Rectal smooth muscle tissue (tissue), 1 donor: ENCODE data around the gene FNDC3A.

ENCODE experiments used
- H3K27ac ChIP-seq: one replicate; pipeline ENCODE4 v1.7.0; 2013; ENCODE audit warnings: low read depth, low read length, inconsistent platforms
- H3K27me3 ChIP-seq: one replicate; pipeline ENCODE4 v1.7.0; 2013; ENCODE audit warnings: low read length; ENCODE audit not compliant: control insufficient read depth, insufficient read depth
- H3K36me3 ChIP-seq: one replicate; pipeline ENCODE4 v1.7.0; 2013; ENCODE audit warnings: low read length; ENCODE audit not compliant: control insufficient read depth, insufficient read depth
- H3K4me1 ChIP-seq: one replicate; pipeline ENCODE4 v1.7.0; 2013; ENCODE audit warnings: low read length; ENCODE audit not compliant: control insufficient read depth, insufficient read depth
- H3K4me3 ChIP-seq: one replicate; pipeline ENCODE4 v1.7.0; 2013; ENCODE audit warnings: low read length
- H3K9ac ChIP-seq: one replicate; pipeline ENCODE4 v1.7.0; 2013; ENCODE audit warnings: low read length

Gene FNDC3A

DNA sequence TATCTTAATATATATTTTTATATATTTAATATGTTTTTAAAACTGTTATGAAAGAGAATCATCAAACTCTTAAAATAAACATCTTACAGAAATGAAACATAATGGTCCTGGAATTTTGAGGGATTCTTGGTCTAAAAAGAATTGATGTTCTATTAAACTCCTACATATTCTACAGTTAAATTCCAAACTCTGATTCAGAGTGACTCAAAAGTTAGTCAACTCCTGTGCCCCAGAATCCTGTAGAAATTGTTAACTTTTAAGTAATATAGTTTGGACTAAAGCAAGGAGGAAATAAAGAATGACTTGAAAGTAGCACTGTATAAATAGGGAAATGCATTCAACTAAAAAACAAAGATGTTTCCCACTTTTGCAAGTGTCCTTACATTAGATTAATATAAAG is 47.7 kb downstream of the FNDC3A start:
- H3K9ac ChIP-seq, result no peak overlapping the region
- H3K4me3 ChIP-seq, result no peak overlapping the region
- no peaks in the 10 kb centered on the region for H3K27me3 ChIP-seq
- no peaks in the 10 kb centered on the region for H3K4me1 ChIP-seq
- no peak overlapping the region for H3K27ac ChIP-seq
- no peaks in the 10 kb centered on the region for H3K36me3 ChIP-seq

DNA sequence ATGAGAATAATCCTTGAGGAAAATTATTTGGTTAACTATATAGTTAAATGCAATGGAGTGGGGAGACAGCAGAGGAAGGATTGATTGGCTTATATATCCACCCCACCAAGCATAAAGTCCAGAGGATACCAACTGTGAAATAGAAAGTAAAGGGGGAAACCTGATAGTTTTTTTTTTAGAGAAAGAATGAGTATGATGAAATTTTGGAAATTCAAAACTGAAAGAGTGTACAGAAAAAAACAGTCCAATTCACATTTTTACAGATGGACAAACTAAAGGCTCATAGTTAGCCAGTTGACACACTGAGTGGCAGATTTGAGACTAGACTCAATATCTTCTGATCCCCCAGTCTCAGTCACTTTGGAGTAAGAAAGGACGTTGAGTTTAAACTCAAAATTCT is 51.1 kb downstream of the FNDC3A start:
- Histone ChIP-seq H3K4me1 (no peaks in the 10 kb centered on the region), H3K4me3 (no peak overlapping the region), H3K27ac (no peak overlapping the region), H3K36me3 (no peaks in the 10 kb centered on the region), H3K9ac (no peak overlapping the region), H3K27me3 (no peaks in the 10 kb centered on the region)

DNA sequence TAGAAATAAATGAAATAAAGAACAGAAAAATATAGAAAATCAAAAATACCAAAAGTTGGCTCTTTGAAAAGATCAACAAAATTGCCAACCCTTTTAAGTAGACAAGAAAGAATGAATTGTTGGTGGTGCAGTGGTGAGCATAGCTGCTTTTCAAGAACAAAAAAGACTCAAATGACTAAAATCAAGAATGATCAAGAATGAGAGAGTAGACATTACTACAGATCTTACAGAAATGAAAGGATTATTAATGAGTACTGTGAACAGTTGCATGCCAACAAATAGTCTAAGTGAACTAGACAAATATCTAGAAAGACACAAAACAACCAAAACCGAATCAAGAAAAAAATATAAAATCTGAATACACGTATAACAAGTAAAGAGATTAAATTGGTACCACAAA is 53.9 kb downstream of the FNDC3A start:
- Histone ChIP-seq H3K27ac (no peak overlapping the region), H3K9ac (no peak overlapping the region), H3K36me3 (no peaks in the 10 kb centered on the region), H3K27me3 (no peaks in the 10 kb centered on the region), H3K4me3 (no peak overlapping the region), H3K4me1 (no peaks in the 10 kb centered on the region)

DNA sequence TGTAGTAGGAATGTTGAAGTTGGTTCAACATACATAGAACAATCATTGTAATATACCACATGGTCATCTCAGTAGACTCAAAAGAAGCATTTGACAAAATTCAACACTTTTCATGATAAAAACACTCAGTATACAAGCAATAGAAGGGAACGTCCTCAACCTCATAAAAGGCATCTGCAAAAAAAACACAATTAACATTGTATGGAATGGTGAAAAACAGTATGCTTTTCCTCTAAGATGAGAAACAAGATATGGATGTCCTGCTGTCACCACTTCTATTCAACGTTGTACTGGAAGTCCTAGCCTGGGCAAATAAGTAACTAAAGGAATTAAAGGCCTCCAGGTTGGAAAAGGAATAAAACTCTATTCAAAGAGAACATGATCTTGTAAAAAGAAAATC is 54.5 kb downstream of the FNDC3A start:
- H3K36me3 ChIP-seq, result no peaks in the 10 kb centered on the region
- H3K4me1 ChIP-seq, result no peaks in the 10 kb centered on the region
- no peak overlapping the region for H3K27ac ChIP-seq
- no peak overlapping the region for H3K4me3 ChIP-seq
- no peak overlapping the region for H3K9ac ChIP-seq
- no peaks in the 10 kb centered on the region for H3K27me3 ChIP-seq

DNA sequence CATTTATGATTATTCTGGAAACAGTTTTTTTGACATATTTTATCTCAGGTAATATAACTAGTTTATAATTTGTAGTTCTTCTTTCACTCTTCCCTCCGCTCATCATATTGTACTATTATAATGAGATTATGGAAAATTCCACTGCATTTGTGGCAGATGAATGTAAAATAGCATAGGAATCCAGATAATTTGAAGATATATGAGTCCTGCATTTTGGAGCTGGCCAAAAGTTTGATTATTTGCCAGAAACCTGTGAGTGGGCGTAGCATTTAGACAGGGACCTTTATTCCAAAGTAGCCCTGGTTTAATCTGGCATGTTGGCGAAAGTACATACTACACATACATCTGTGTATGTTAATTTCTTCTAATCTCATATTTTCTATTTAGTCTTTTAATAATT is 65.2 kb downstream of the FNDC3A start:
- H3K4me1 ChIP-seq, result no peaks in the 10 kb centered on the region
- H3K27me3 ChIP-seq, result no peaks in the 10 kb centered on the region
- no peak overlapping the region for H3K9ac ChIP-seq
- no peak overlapping the region for H3K27ac ChIP-seq
- H3K36me3 ChIP-seq, result no peaks in the 10 kb centered on the region
- H3K4me3 ChIP-seq, result no peak overlapping the region

DNA sequence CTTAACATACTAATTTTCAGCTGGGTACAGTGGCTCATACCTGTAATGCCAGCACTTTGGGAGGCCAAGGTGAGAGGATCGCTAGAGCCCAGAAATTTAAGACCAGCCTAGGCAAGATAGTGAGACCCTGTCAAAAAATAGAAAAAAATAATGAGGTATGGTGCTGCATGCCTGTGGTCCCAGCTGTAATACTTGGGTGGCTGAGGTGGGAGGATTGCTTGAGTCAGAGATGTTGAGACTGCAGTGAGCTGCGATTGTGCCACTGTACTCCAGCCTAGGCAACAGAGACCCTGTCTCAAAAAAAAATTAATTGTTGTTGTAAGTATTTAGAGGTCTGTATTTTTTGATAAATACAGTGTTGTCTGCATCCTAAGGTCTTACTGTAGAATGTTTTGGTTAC is 66.8 kb downstream of the FNDC3A start:
- no peak overlapping the region for H3K27ac ChIP-seq
- H3K9ac ChIP-seq, result no peak overlapping the region
- H3K4me3 ChIP-seq, result no peak overlapping the region
- H3K36me3 ChIP-seq, result no peaks in the 10 kb centered on the region
- H3K27me3 ChIP-seq, result no peaks in the 10 kb centered on the region
- no peaks in the 10 kb centered on the region for H3K4me1 ChIP-seq

DNA sequence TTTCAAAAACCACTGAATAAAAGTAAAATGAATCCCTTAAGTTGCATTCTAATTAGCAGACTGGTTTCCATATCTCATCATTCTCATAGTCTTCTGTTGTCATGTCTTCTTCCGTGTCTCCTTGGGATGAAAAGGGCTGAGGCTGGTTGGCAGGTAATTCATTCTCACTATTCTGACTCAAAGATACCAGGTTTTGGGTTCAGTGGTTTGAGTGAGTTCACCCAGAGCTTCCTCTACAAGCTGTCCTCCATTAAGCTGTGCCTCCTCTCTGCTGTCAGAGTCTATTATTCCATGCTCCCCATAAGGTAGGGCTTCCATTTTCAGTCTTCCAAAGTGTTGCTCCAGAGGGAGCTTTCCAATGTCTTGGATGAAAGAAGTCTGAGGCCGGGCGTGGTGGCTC is 68.3 kb downstream of the FNDC3A start:
- no peak overlapping the region for H3K27ac ChIP-seq
- H3K4me3 ChIP-seq, result no peak overlapping the region
- no peaks in the 10 kb centered on the region for H3K36me3 ChIP-seq
- H3K4me1 ChIP-seq, result no peaks in the 10 kb centered on the region
- H3K9ac ChIP-seq, result no peak overlapping the region
- H3K27me3 ChIP-seq, result no peaks in the 10 kb centered on the region

DNA sequence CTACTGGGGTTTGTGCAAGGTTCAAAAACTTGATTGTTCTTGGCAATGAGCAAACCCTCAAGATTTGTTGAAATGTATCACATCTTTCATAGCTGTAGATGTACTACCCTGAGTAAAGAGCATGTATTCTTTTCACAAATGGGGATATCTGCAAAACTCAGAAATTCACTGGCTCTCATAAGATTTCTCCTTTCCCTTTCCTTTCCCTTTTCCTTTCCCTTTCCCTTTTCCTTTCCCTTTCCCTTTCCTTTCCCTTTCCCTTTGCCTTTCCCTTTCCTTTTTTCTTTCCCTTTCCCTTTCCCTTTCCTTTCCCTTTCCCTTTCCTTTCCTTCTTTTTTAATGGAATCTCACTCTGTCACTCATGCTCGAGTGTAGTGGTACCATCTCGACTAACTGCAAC is 69.1 kb downstream of the FNDC3A start:
- H3K9ac ChIP-seq, result no peak overlapping the region
- no peak overlapping the region for H3K27ac ChIP-seq
- H3K4me1 ChIP-seq, result no peaks in the 10 kb centered on the region
- no peak overlapping the region for H3K4me3 ChIP-seq
- H3K27me3 ChIP-seq, result no peaks in the 10 kb centered on the region
- H3K36me3 ChIP-seq, result no peaks in the 10 kb centered on the region

DNA sequence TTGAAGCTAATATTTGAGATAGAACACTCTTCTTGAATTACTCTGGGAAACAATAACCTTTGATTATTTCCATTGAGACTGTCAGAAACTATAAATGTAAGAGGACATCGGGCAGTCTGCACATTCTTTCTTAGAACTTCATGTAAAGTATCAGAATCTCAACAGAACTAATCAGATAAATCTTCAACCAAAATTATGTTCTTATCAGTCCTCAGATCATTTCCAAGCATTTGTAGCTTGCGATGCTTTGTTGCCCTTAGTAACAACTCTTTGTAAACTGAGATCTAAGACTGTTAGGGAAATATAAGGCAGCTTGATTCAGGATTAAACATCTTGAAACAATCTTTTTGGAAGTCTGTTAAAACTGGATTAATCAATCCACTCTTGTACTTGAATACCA is 70.3 kb downstream of the FNDC3A start:
- Histone ChIP-seq H3K27me3 (no peaks in the 10 kb centered on the region), H3K9ac (no peak overlapping the region), H3K4me1 (no peaks in the 10 kb centered on the region), H3K27ac (no peak overlapping the region), H3K36me3 (no peaks in the 10 kb centered on the region), H3K4me3 (no peak overlapping the region)

DNA sequence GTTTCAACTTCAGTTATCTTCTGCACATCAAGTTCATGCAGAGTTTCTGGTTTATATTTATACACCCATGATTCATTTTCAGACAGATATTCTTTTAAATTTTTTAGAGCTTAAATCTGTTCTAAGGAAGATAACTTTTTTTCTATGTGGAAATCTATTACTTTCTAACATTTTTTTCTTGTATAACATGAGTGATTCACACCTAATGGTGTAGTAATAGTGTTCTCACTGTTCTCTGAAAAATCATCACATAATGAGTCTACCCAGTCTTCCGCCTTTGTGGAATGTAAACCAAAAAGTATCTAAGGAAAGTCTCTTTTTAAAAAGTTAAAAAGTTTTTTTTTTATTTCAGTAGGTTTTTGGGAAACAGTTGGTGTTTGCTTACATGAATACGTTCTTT is 70.8 kb downstream of the FNDC3A start:
- Histone ChIP-seq H3K9ac (no peak overlapping the region), H3K27ac (no peak overlapping the region), H3K4me1 (no peaks in the 10 kb centered on the region), H3K4me3 (no peak overlapping the region), H3K27me3 (no peaks in the 10 kb centered on the region), H3K36me3 (no peaks in the 10 kb centered on the region)

DNA sequence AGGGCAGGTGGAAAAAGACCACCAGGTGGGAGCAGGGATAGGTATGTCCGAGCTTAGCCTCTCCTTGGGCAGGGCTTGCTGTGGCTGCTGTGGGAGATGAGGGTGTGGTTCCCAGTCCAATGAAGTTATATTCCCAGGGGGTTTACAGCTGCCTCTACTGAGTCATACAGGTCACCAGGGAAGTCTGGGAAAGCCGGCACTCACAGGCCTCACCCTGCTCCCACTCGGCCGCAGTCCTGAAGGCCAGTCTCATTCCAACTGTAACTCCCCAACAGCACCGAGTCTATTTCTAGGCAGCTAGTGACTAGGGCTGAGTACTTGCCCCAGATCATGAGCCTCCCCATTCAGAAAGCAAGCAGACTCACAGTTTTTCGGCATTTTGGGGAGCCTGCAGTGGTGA is 77.1 kb downstream of the FNDC3A start:
- no peaks in the 10 kb centered on the region for H3K36me3 ChIP-seq
- H3K27me3 ChIP-seq, result no peaks in the 10 kb centered on the region
- H3K4me1 ChIP-seq, result no peaks in the 10 kb centered on the region
- no peak overlapping the region for H3K27ac ChIP-seq
- no peak overlapping the region for H3K4me3 ChIP-seq
- H3K9ac ChIP-seq, result no peak overlapping the region

DNA sequence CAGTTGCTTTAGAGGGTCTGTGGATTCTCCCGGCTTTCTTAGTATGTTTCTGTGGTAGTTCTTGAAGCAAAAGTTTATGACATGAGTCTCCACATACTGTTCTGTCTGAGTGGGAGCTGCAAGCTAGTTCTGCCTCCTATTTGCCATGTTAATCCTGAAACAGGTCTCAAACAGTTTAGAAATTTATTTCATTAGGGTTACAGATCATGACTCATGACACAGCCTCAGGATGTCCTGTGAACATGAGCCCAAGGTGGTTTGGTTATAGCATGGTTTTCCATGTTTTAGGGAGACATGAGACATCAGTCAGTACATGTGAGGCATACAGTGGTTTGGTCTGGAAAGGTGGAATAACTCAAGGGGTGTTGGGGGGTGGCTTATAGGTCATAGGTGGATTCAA is 77.5 kb downstream of the FNDC3A start:
- H3K4me3 ChIP-seq, result no peak overlapping the region
- H3K4me1 ChIP-seq, result no peaks in the 10 kb centered on the region
- H3K27me3 ChIP-seq, result no peaks in the 10 kb centered on the region
- H3K36me3 ChIP-seq, result no peaks in the 10 kb centered on the region
- H3K9ac ChIP-seq, result no peak overlapping the region
- no peak overlapping the region for H3K27ac ChIP-seq

DNA sequence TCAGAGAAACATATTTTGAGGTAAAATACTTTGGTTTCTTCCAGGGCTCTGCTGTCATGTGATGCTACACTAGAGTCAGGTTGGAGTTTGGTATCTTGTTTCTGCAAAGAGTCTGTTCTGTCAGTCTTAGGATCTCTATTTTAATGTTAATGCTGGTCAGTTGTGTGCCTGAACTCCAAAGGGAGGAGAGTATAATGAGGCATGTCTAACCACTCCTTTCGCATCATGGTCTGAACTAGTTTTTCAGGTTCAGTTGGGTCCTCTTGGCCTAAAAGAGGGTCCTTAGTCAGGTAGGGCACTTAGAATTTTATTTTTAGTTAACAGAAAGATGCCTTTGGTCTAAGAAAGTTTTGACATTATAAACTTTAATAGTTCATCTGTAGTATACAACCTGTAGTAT is 78.2 kb downstream of the FNDC3A start:
- Histone ChIP-seq H3K9ac (no peak overlapping the region), H3K27ac (no peak overlapping the region), H3K4me1 (no peaks in the 10 kb centered on the region), H3K27me3 (no peaks in the 10 kb centered on the region), H3K4me3 (no peak overlapping the region), H3K36me3 (no peaks in the 10 kb centered on the region)

DNA sequence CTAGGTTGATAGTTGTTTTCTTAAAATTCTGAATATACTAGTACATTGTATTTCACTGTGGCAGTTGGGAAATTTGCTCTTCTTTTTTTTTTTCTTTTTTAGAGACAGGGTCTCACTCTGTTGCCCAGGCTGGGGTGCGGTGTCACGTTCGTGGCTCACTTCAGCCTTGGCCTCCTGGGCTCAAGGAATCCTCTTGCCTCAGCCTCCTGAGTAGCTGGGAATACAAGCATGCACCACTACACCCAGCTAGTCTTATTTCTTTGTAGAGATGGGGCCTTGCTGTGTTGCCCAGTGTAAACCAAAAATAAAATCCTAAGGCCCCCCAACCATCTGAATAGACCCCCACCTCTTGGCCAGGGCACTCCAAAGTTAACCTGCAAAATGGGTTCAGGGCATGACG is 79.3 kb downstream of the FNDC3A start:
- Histone ChIP-seq H3K9ac (no peak overlapping the region), H3K4me1 (no peaks in the 10 kb centered on the region), H3K36me3 (no peaks in the 10 kb centered on the region), H3K27me3 (no peaks in the 10 kb centered on the region), H3K27ac (no peak overlapping the region), H3K4me3 (no peak overlapping the region)
